ENCODE data around the gene FBXW11. TPM values are rescaled to one million over a fixed set of nuclear protein-coding genes. Genes with fewer than 3 reads are reported as not detected.

FBXW11 gene
- total and polyA plus RNA-seq, 10 of the 15 experiments (the other 5 are each of a cell fraction or from before 2014, with no cell fraction given): 4.3 to 61.5 (median 40.0) TPM

- TF ChIP-seq EZH2 (IDR thresholded peaks at IDR 0.05; ENCODE audit: borderline replicate concordance, control insufficient read depth, low read depth, low read length) (no peak), ZNF622 (IDR thresholded peaks at IDR 0.05) (no peak), NFYB (IDR thresholded peaks at IDR 0.05; ENCODE audit: insufficient read depth, low read depth, low read length) (0 out of 2 replicates have a peak, but pooled peaks have one; percentile 45), RUNX3 (IDR thresholded peaks at IDR 0.05; ENCODE audit: low read length) (peak; percentile 7; the same call in 1 of the 2 replicates), IKZF2 (IDR thresholded peaks at IDR 0.05) (peak; percentile 46 to 66; a peak in 3 of 4 replicates), BCL11A (IDR thresholded peaks at IDR 0.05; ENCODE audit: low read depth, low read length) (peak; percentile 64; the same call in 1 of the 2 replicates), JUNB (IDR thresholded peaks at IDR 0.05) (peak; percentile 68), RELB (IDR thresholded peaks at IDR 0.05; ENCODE audit: low read depth) (no peak), ATF7 (IDR thresholded peaks at IDR 0.05; ENCODE audit: low read depth) (peak; percentile 43; the same call in 1 of the 2 replicates), ZNF217 (IDR thresholded peaks at IDR 0.05) (0 out of 2 replicates have a peak, but pooled peaks have one; percentile 22), IKZF1 (conservative IDR thresholded peaks at IDR 0.05) (peak; percentile 62; the same call in 1 of the 2 replicates), MYB (IDR thresholded peaks at IDR 0.05; ENCODE audit: borderline replicate concordance, low read depth, low read length) (no peak), SPI1 (IDR thresholded peaks at IDR 0.05; ENCODE audit: borderline replicate concordance, insufficient read depth, low read depth, low read length) (peak; percentile 75), MTA2 (IDR thresholded peaks at IDR 0.05; ENCODE audit: low read depth) (peak; percentile 94), CHD1 (IDR thresholded peaks at IDR 0.05; ENCODE audit: low read depth, low read length) (no peak), MEF2A (IDR thresholded peaks at IDR 0.05; ENCODE audit: insufficient read depth, low read depth, low read length) (0 out of 2 replicates have a peak, but pooled peaks have one; percentile 12), RAD51 (IDR thresholded peaks at IDR 0.05) (peak; percentile 79), WRNIP1 (IDR thresholded peaks at IDR 0.05; ENCODE audit: borderline replicate concordance, low read depth, low read length) (no peak), POLR2A (IDR thresholded peaks at IDR 0.05; ENCODE audit: low read depth, low read length) (no peak)
These were observed 3.5 kb downstream of the FBXW11 start (continued) for GRCh38 chr5:172002840-172003512.
